CD4-positive, alpha-beta memory T cell (primary cell): ENCODE data around the gene DRC3. TPM values are rescaled to one million over a fixed set of nuclear protein-coding genes. Genes with fewer than 3 reads are reported as not detected.

ENCODE experiments used
- CTCF ChIA-PET: fragments of 350-600 bp; sonication (Branson Sonifier 250); formaldehyde crosslinking; loops from one replicate; lab custom pipeline; 2021; ENCODE audit warnings: inconsistent platforms; ENCODE audit not compliant: partially characterized antibody; lab: Charles Lee
- POLR2A ChIA-PET: fragments of 350-600 bp; sonication (Branson Sonifier 250); formaldehyde crosslinking; loops from one replicate; lab custom pipeline; 2021; ENCODE audit not compliant: partially characterized antibody; lab: Charles Lee
- DNase-seq, 5 donors: peaks; one replicate each; pipeline versions ENCODE4 v3.0.0 to v3.0.0-alpha.2; 2020 to 2022; ENCODE audit warnings: mixed read lengths in 1 of 5
- H3K27ac ChIP-seq: one replicate; pipeline ENCODE4 v1.7.0; 2013; ENCODE audit warnings: low read depth, low read length
- H3K27me3 ChIP-seq: 2 replicates; pipeline ENCODE4 v1.7.0; 2013; ENCODE audit warnings: mild to moderate bottlenecking, low read length, moderate library complexity; ENCODE audit not compliant: insufficient read depth
- H3K36me3 ChIP-seq: 2 replicates; pipeline ENCODE4 v1.7.0; 2013; ENCODE audit warnings: mild to moderate bottlenecking, low read length, moderate library complexity; ENCODE audit not compliant: insufficient read depth
- H3K4me1 ChIP-seq: 2 replicates; pipeline ENCODE4 v1.7.0; 2013; ENCODE audit warnings: mild to moderate bottlenecking, low read length, moderate library complexity; ENCODE audit not compliant: insufficient read depth
- H3K4me3 ChIP-seq, 2 donors: one replicate each; pipeline ENCODE4 v1.7.0; 2013; ENCODE audit warnings: low read length in 2 of 2, mild to moderate bottlenecking in 1 of 2
- H3K9me3 ChIP-seq, 2 donors: one replicate each; pipeline ENCODE4 v1.7.0; 2013; ENCODE audit warnings: low read length in 2 of 2, control low read depth in 1 of 2; ENCODE audit not compliant: control insufficient read depth in 1 of 2
- H3K27ac Mint-ChIP-seq, 7 donors: one replicate each; pipeline ENCODE4 v1.8.0; 2020 to 2021; ENCODE audit warnings: mixed read lengths in 7 of 7, mild to moderate bottlenecking in 6 of 7, inconsistent platforms in 3 of 7, moderate library complexity in 3 of 7
- H3K27me3 Mint-ChIP-seq, 2 donors: one replicate each; pipeline ENCODE4 v1.8.0; 2020 to 2021; ENCODE audit warnings: mixed read lengths in 2 of 2
- H3K36me3 Mint-ChIP-seq, 2 donors: one replicate each; pipeline ENCODE4 v1.8.0; 2020 to 2021; ENCODE audit warnings: mixed read lengths in 2 of 2, inconsistent platforms in 1 of 2, mild to moderate bottlenecking in 1 of 2
- H3K4me1 Mint-ChIP-seq, 4 donors: one replicate each; pipeline ENCODE4 v1.8.0; 2020 to 2021; ENCODE audit warnings: mixed read lengths in 4 of 4, mild to moderate bottlenecking in 1 of 4
- H3K4me3 Mint-ChIP-seq, 8 donors: one replicate each; pipeline ENCODE4 v1.8.0; 2020 to 2021; ENCODE audit warnings: mixed read lengths in 8 of 8, mild to moderate bottlenecking in 7 of 8, moderate library complexity in 6 of 8, inconsistent platforms in 3 of 8
- H3K9me3 Mint-ChIP-seq, 8 donors: one replicate each; pipeline ENCODE4 v1.8.0; 2020 to 2021; ENCODE audit warnings: mixed read lengths in 8 of 8, mild to moderate bottlenecking in 5 of 8, inconsistent platforms in 3 of 8, moderate library complexity in 1 of 8
- intact Hi-C: fragments of 100-400 bp; cut with micrococcal nuclease; formaldehyde crosslinking; loops from one replicate; pipeline ENCODE4 v1.15.1; 2023
- polyA plus RNA-seq, 2 donors: library from polyadenylated mRNA; unstranded; fragments of 300-500 nt; fragmentation: Illumina TruSeq; gene quantifications; one replicate each; pipeline ENCODE4 v1.2.3, GENCODE V29; 2021
- total RNA-seq, 2 experiments: library from RNA; stranded (reverse); gene quantifications; one replicate each; pipeline ENCODE4 v1.2.3, GENCODE V29; 2021

The DRC3 gene
- total and polyA plus RNA-seq, 4 experiments from 2014 or later = 0.24 to 0.67 (median 0.64) TPM; not detected in 1

GRCh38 chr17:18064053-18064452 lies 91.4 kb downstream of the DRC3 start:
- H3K27me3 Mint-ChIP-seq = no peaks in the 10 kb centered on the region
- H3K27me3 ChIP-seq = no peaks in the 10 kb centered on the region
- no peak for DNase-seq
- H3K4me1 ChIP-seq = no peaks in the 10 kb centered on the region
- peaks cover 32 to 45% of the 10 kb centered on the region in 2 donors for H3K36me3 Mint-ChIP-seq
- no peak overlapping the region for H3K27ac Mint-ChIP-seq
- no peak overlapping the region for H3K27ac ChIP-seq
- H3K9me3 Mint-ChIP-seq = peaks cover 0 to 1% (median 0%) of the 10 kb centered on the region in 8 donors
- H3K4me1 Mint-ChIP-seq = peaks cover 0 to 1% (median 0%) of the 10 kb centered on the region in 4 donors
- no peak overlapping the region for H3K4me3 ChIP-seq
- intact Hi-C loops = no loop called here
- no peak overlapping the region for H3K4me3 Mint-ChIP-seq
- peaks cover 26% of the 10 kb centered on the region for H3K36me3 ChIP-seq
- ChIA-PET CTCF (no interaction called here), POLR2A (no interaction called here)
- H3K9me3 ChIP-seq = no peaks in the 10 kb centered on the region

- no peaks in the 10 kb centered on the region for H3K4me1 ChIP-seq
- peaks cover 25% of the 10 kb centered on the region for H3K36me3 ChIP-seq
- no peak overlapping the region for H3K27ac ChIP-seq
- H3K4me3 ChIP-seq = no peak overlapping the region
- intact Hi-C loops = no loop called here
- no peak for DNase-seq
- Mint-ChIP-seq H3K36me3 (peaks cover 26 to 39% of the 10 kb centered on the region in 2 donors), H3K27me3 (no peaks in the 10 kb centered on the region), H3K9me3 (peaks cover 0 to 1% (median 0%) of the 10 kb centered on the region in 8 donors), H3K4me3 (no peak overlapping the region), H3K27ac (no peak overlapping the region), H3K4me1 (peaks cover 0 to 1% (median 0%) of the 10 kb centered on the region in 4 donors)
- ChIA-PET CTCF (no interaction called here), POLR2A (no interaction called here)
- no peaks in the 10 kb centered on the region for H3K27me3 ChIP-seq
- no peaks in the 10 kb centered on the region for H3K9me3 ChIP-seq
Measured at GRCh38 chr17:18065546-18065945, 92.9 kb downstream of the DRC3 start.

Other genes with a start within 250 kb of the DRC3 start
- gene SREBF1, start 135.9 kb upstream of the DRC3 start, total RNA-seq = 10 to 100 TPM in 1 of 2 experiments, 1 to 10 TPM in 1; 10.0 to 11.7 TPM
- 10 to 100 TPM in 1 of 2 donors, 1 to 10 TPM in 1; 5.0 to 15.5 TPM for gene SREBF1, start 135.9 kb upstream of the DRC3 start, polyA plus RNA-seq
- gene TOM1L2, start 462 bp upstream of the DRC3 start, total RNA-seq = 10 to 100 TPM; 59.4 to 63.1 TPM
- gene TOM1L2, start 462 bp upstream of the DRC3 start, polyA plus RNA-seq = 10 to 100 TPM in 1 of 2 donors, 1 to 10 TPM in 1; 1.6 to 12.0 TPM
- gene ATPAF2, start 66.3 kb downstream of the DRC3 start, total RNA-seq = 10 to 100 TPM; 24.1 to 24.3 TPM
- 10 to 100 TPM; 16.6 to 18.0 TPM for gene ATPAF2, start 66.3 kb downstream of the DRC3 start, polyA plus RNA-seq
- 10 to 100 TPM; 11.1 to 13.1 TPM for gene GID4, start 66.5 kb downstream of the DRC3 start, total RNA-seq
- gene GID4, start 66.5 kb downstream of the DRC3 start, polyA plus RNA-seq = 1 to 10 TPM; 6.5 to 8.4 TPM
- gene DRG2, start 115.1 kb downstream of the DRC3 start, total RNA-seq = 10 to 100 TPM; 56.8 to 61.0 TPM
- 10 to 100 TPM; 40.3 to 50.4 TPM for gene DRG2, start 115.1 kb downstream of the DRC3 start, polyA plus RNA-seq
- 1 to 10 TPM; 1.6 to 2.2 TPM for gene MYO15A, start 135.9 kb downstream of the DRC3 start, total RNA-seq
- gene MYO15A, start 135.9 kb downstream of the DRC3 start, polyA plus RNA-seq = under 1 TPM; 0.14 to 0.43 TPM
- gene ALKBH5, start 211.0 kb downstream of the DRC3 start, total RNA-seq = 100 to 1,000 TPM; 119 TPM
- 100 to 1,000 TPM; 128 to 132 TPM for gene ALKBH5, start 211.0 kb downstream of the DRC3 start, polyA plus RNA-seq